Karpas-422 (cell line): ENCODE measurements around the gene ITPKB. TPM values are rescaled to one million over a fixed set of nuclear protein-coding genes. Genes with fewer than 3 reads are reported as not detected.
A peak's percentile ranks its signal among the peaks of the same experiment; 100 is the strongest.
"Not testable (repeated sequence)": the region's sequence is repeated elsewhere in the genome, so short reads cannot be mapped to it uniquely, and the experiment has no call there.

Experiments
- DNase-seq: peaks from one replicate; pipeline ENCODE4 v3.0.0-alpha.2; 2015
- H2AFZ ChIP-seq: fragments of 200-600 bp; sonication (generic); 2 replicates; pipeline ENCODE4 v1.6.1; 2014; ENCODE audit warnings: antibody characterized with exemption, low read length, mixed read lengths
- H3K27ac ChIP-seq: fragments of 200-600 bp; sonication (generic); 2 replicates; pipeline ENCODE4 v1.5.1; 2014; ENCODE audit warnings: mild to moderate bottlenecking, low read length, moderate library complexity
- H3K27me3 ChIP-seq: fragments of 200-600 bp; sonication (generic); 2 replicates; pipeline ENCODE4 v1.6.1; 2014; ENCODE audit warnings: low read length, mixed read lengths
- H3K36me3 ChIP-seq: fragments of 200-600 bp; sonication (generic); 2 replicates; pipeline ENCODE4 v1.6.1; 2014; ENCODE audit warnings: low read length, mixed read lengths; ENCODE audit not compliant: insufficient read depth
- H3K4me1 ChIP-seq: fragments of 200-600 bp; sonication (generic); 2 replicates; pipeline ENCODE4 v1.6.1; 2014; ENCODE audit warnings: mild to moderate bottlenecking, low read length, mixed read lengths
- H3K4me2 ChIP-seq: fragments of 200-600 bp; sonication (generic); 2 replicates; pipeline ENCODE4 v1.6.1; 2014; ENCODE audit warnings: low read length, low read depth, mild to moderate bottlenecking; ENCODE audit not compliant: poor library complexity, severe bottlenecking
- H3K4me3 ChIP-seq: fragments of 200-600 bp; sonication (generic); 2 replicates; pipeline ENCODE4 v1.5.1; 2014; ENCODE audit warnings: mild to moderate bottlenecking, antibody characterized with exemption, low read length, mixed read lengths
- H3K79me2 ChIP-seq: fragments of 200-600 bp; sonication (generic); 2 replicates; pipeline ENCODE4 v1.6.1; 2014; ENCODE audit warnings: mild to moderate bottlenecking, low read length, mixed read lengths
- H3K9ac ChIP-seq: fragments of 200-600 bp; sonication (generic); 2 replicates; pipeline ENCODE4 v1.6.0; 2014; ENCODE audit warnings: low read length
- H3K9me2 ChIP-seq: fragments of 200-600 bp; sonication (generic), shearing (Covaris generic); replicated peaks from 2 replicates; pipeline ENCODE4 v1.6.0; 2014; ENCODE audit warnings: mild to moderate bottlenecking, low read length, moderate library complexity; ENCODE audit not compliant: insufficient read depth
- H3K9me3 ChIP-seq: fragments of 300-700, 200-600 bp; sonication (generic); 2 replicates; pipeline ENCODE4 v1.6.1; 2014; ENCODE audit warnings: low read length, mixed read lengths
- H4K20me1 ChIP-seq: fragments of 200-600 bp; sonication (generic); 2 replicates; pipeline ENCODE4 v1.6.1; 2014; ENCODE audit warnings: mild to moderate bottlenecking, antibody characterized with exemption, low read length, low read depth; ENCODE audit not compliant: insufficient read depth
- total RNA-seq: library from RNA; depleted of rRNA; stranded (reverse); fragments of >200 nt; shearing (Covaris generic); gene quantifications from 2 replicates; pipeline ENCODE4 v1.2.3, GENCODE V29; 2014; ENCODE audit warnings: low replicate concordance

ITPKB gene
- total RNA-seq, 1 experiment from 2014 or later: 79.0 TPM

GRCh38 chr1:226722901-226723656, 16.0 kb downstream of the ITPKB start:
- Histone ChIP-seq H3K4me3 (no peak overlapping the region), H3K4me2 (peak overlapping the region; percentile 79), H3K79me2 (peaks cover 97% of the 10 kb centered on the region), H4K20me1 (peaks cover 86% of the 10 kb centered on the region), H3K27me3 (no peaks in the 10 kb centered on the region), H2AFZ (no peak overlapping the region), H3K9me3 (no peaks in the 10 kb centered on the region), H3K9me2 (no peaks in the 10 kb centered on the region), H3K27ac (peak overlapping the region; percentile 96), H3K4me1 (peaks cover 91% of the 10 kb centered on the region), H3K36me3 (peaks cover 69% of the 10 kb centered on the region), H3K9ac (peak overlapping the region; percentile 37)
- DNase-seq: no peak

GRCh38 chr1:226722240-226722900, 16.7 kb downstream of the ITPKB start:
- peaks cover 62% of the 10 kb centered on the region for H3K36me3 ChIP-seq
- H3K9me3 ChIP-seq: no peaks in the 10 kb centered on the region
- H3K27ac ChIP-seq: peak overlapping the region; percentile 96
- peaks cover 84% of the 10 kb centered on the region for H4K20me1 ChIP-seq
- H3K9me2 ChIP-seq: no peaks in the 10 kb centered on the region
- H3K27me3 ChIP-seq: no peaks in the 10 kb centered on the region
- DNase-seq: no peak
- H3K4me2 ChIP-seq: no peak overlapping the region
- peaks cover 97% of the 10 kb centered on the region for H3K79me2 ChIP-seq
- peak overlapping the region; percentile 37; the same call in 1 of the 2 replicates for H3K9ac ChIP-seq
- H3K4me1 ChIP-seq: peaks cover 91% of the 10 kb centered on the region
- H2AFZ ChIP-seq: no peak overlapping the region
- H3K4me3 ChIP-seq: no peak overlapping the region

GRCh38 chr1:226720574-226720973, 18.5 kb downstream of the ITPKB start:
- peaks cover 96% of the 10 kb centered on the region for H3K79me2 ChIP-seq
- H3K27me3 ChIP-seq, H2AFZ ChIP-seq, H3K9ac ChIP-seq, DNase-seq, H3K9me3 ChIP-seq, H3K4me3 ChIP-seq, H3K9me2 ChIP-seq: not testable (repeated sequence)
- peak overlapping the region; percentile 12 for H3K4me2 ChIP-seq
- H3K4me1 ChIP-seq: peaks cover 91% of the 10 kb centered on the region
- H3K27ac ChIP-seq: peak overlapping the region; percentile 46; the same call in 1 of the 2 replicates
- peaks cover 82% of the 10 kb centered on the region for H4K20me1 ChIP-seq
- peaks cover 54% of the 10 kb centered on the region for H3K36me3 ChIP-seq

- Histone ChIP-seq H3K4me1 (peaks cover 91% of the 10 kb centered on the region), H3K9ac (no peak overlapping the region), H3K4me2 (peak overlapping the region; percentile 12), H3K79me2 (peaks cover 96% of the 10 kb centered on the region), H3K36me3 (peaks cover 55% of the 10 kb centered on the region), H3K27ac (peak overlapping the region; percentile 46), H4K20me1 (peaks cover 82% of the 10 kb centered on the region), H3K9me2 (no peaks in the 10 kb centered on the region), H3K9me3 (no peaks in the 10 kb centered on the region), H3K4me3 (no peak overlapping the region), H3K27me3 (no peaks in the 10 kb centered on the region), H2AFZ (no peak overlapping the region)
- no peak for DNase-seq
Measured at GRCh38 chr1:226719596-226720387, 19.3 kb downstream of the ITPKB start.

GRCh38 chr1:226717256-226717909, 21.7 kb downstream of the ITPKB start:
- Histone ChIP-seq H3K36me3 (peaks cover 58% of the 10 kb centered on the region), H3K9me3 (no peaks in the 10 kb centered on the region), H3K4me3 (no peak overlapping the region), H3K79me2 (peaks cover 96% of the 10 kb centered on the region), H3K27me3 (no peaks in the 10 kb centered on the region), H2AFZ (no peak overlapping the region), H3K4me1 (peaks cover 91% of the 10 kb centered on the region), H3K9me2 (no peaks in the 10 kb centered on the region), H4K20me1 (peaks cover 82% of the 10 kb centered on the region), H3K27ac (no peak overlapping the region; the same call in none of the 2 replicates), H3K4me2 (peak overlapping the region; percentile 10), H3K9ac (no peak overlapping the region)
- DNase-seq: peak; percentile 75

GRCh38 chr1:226716577-226716976, 22.5 kb downstream of the ITPKB start:
- H3K4me2 ChIP-seq: peak overlapping the region; percentile 10
- no peak for DNase-seq

GRCh38 chr1:226714148-226714547, 24.9 kb downstream of the ITPKB start:
- Histone ChIP-seq H3K9me3 (no peaks in the 10 kb centered on the region), H3K27me3 (no peaks in the 10 kb centered on the region), H3K27ac (no peak overlapping the region; the same call in none of the 2 replicates), H2AFZ (no peak overlapping the region), H4K20me1 (peaks cover 91% of the 10 kb centered on the region), H3K9me2 (no peaks in the 10 kb centered on the region), H3K9ac (0 out of 2 replicates have a peak overlapping the region, but pooled peaks have one; percentile 32), H3K4me1 (peaks cover 100% of the 10 kb centered on the region), H3K4me2 (peak overlapping the region; percentile 39), H3K36me3 (peaks cover 47% of the 10 kb centered on the region), H3K4me3 (no peak overlapping the region; the same call in 1 of the 2 replicates), H3K79me2 (peaks cover 100% of the 10 kb centered on the region)
- DNase-seq: no peak

More at GRCh38 chr1:226716577-226716976, 22.5 kb downstream of the ITPKB start:
- Histone ChIP-seq H3K27ac (no peak overlapping the region; the same call in none of the 2 replicates), H3K9me2 (no peaks in the 10 kb centered on the region), H3K79me2 (peaks cover 96% of the 10 kb centered on the region), H3K9me3 (no peaks in the 10 kb centered on the region), H3K4me1 (peaks cover 91% of the 10 kb centered on the region), H3K27me3 (no peaks in the 10 kb centered on the region), H3K9ac (no peak overlapping the region), H2AFZ (no peak overlapping the region), H3K4me3 (peak overlapping the region; percentile 8; the same call in 1 of the 2 replicates), H4K20me1 (peaks cover 82% of the 10 kb centered on the region), H3K36me3 (peaks cover 55% of the 10 kb centered on the region)
